ENCODE data around the gene TWF1.
"Not testable (repeated sequence)": the region's sequence is repeated elsewhere in the genome, so short reads cannot be mapped to it uniquely, and the experiment has no call there.

TWF1 gene

GRCh38 chr12:43761500-43761899, 44.6 kb downstream of the TWF1 start:
- TF ChIP-seq, protein P1, sequence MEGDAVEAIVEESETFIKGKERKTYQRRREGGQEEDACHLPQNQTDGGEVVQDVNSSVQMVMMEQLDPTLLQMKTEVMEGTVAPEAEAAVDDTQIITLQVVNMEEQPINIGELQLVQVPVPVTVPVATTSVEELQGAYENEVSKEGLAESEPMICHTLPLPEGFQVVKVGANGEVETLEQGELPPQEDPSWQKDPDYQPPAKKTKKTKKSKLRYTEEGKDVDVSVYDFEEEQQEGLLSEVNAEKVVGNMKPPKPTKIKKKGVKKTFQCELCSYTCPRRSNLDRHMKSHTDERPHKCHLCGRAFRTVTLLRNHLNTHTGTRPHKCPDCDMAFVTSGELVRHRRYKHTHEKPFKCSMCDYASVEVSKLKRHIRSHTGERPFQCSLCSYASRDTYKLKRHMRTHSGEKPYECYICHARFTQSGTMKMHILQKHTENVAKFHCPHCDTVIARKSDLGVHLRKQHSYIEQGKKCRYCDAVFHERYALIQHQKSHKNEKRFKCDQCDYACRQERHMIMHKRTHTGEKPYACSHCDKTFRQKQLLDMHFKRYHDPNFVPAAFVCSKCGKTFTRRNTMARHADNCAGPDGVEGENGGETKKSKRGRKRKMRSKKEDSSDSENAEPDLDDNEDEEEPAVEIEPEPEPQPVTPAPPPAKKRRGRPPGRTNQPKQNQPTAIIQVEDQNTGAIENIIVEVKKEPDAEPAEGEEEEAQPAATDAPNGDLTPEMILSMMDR (IDR thresholded peaks at IDR 0.05; ENCODE audit: extremely low read depth, insufficient read depth, missing control alignments) = no peak
- in situ Hi-C loops (cut with MboI; ENCODE audit: low pct_unique_long_range_greater_than_20kb, low sequenced_read_pairs, unreplicated experiment) = no loop called here

GRCh38 chr12:43760396-43760795, 45.7 kb downstream of the TWF1 start:
- TF ChIP-seq, protein P1 (IDR thresholded peaks at IDR 0.05; ENCODE audit: extremely low read depth, insufficient read depth, missing control alignments) = no peak
- no peak for DNase-seq (ENCODE audit: low spot score)
- in situ Hi-C loops (cut with MboI; ENCODE audit: low pct_unique_long_range_greater_than_20kb, low sequenced_read_pairs, unreplicated experiment) = no loop called here

More at GRCh38 chr12:43761500-43761899, 44.6 kb downstream of the TWF1 start:
- DNase-seq (ENCODE audit: low spot score) = no peak

GRCh38 chr12:43758728-43759563, 47.2 kb downstream of the TWF1 start, which contains the start of the genes IRAK4 and PUS7L:
TSS of gene IRAK4 (plus strand) at chr12:43758951. CDS start at chr12:43768112, 9,161 bp downstream.
TSS of gene PUS7L (minus strand) at chr12:43758790. CDS start at chr12:43755245, 3,545 bp downstream.
- peak; percentile 92 for DNase-seq (ENCODE audit: low spot score)
- TF ChIP-seq, protein P1 (IDR thresholded peaks at IDR 0.05; ENCODE audit: extremely low read depth, insufficient read depth, missing control alignments) = peak; percentile 54
- in situ Hi-C loops (cut with MboI; ENCODE audit: low pct_unique_long_range_greater_than_20kb, low sequenced_read_pairs, unreplicated experiment) = no loop called here

DNA sequence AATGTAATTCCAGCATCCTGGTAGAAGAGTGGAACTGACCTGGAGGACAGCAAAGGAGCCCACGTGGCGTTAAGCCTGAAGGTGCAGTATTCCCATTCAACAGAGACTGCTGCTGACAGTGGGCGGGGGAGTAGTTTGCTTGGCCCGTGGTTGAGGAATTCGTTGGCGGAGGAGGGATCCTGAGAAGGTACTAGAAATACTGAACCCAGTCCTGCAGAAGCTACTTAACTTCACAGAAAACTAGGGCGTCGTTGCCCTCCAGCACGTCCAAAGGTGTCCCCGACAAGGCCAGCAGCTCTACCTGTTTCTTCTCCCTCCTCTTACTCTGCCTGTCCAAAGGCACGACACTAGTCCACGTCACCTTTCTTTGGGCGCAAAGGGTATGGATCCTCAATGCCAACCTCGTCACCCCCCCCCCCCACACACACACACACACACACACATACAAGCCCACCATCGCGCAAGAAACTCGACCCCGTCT, 47.8 kb downstream of the TWF1 start:
- TF ChIP-seq, protein P1 (IDR thresholded peaks at IDR 0.05; ENCODE audit: extremely low read depth, insufficient read depth, missing control alignments) = no peak
- in situ Hi-C loops (cut with MboI; ENCODE audit: low pct_unique_long_range_greater_than_20kb, low sequenced_read_pairs, unreplicated experiment) = no loop called here
- no peak for DNase-seq (ENCODE audit: low spot score)

DNA sequence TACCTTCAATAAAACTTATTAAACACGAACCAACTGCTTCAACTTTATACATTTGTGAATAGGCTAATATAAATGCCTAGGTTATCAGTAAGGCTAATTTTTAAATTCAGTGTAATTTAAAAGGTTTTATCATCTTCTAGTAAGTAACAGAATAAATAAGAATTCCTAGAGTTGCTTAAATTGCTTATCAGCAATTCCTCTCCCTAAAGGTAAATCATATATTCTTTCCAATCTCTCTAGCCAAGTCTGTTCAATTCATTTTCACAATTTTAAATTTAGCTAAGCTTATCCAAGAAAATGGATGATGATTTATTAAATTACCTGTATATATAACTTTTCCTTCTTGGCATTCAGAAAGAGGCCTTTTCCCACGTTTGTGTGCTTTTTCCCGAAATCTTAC, 52.1 kb downstream of the TWF1 start:
- in situ Hi-C loops (cut with MboI; ENCODE audit: low pct_unique_long_range_greater_than_20kb, low sequenced_read_pairs, unreplicated experiment) = no loop called here
- DNase-seq (ENCODE audit: low spot score) = no peak
- TF ChIP-seq, protein P1 (IDR thresholded peaks at IDR 0.05; ENCODE audit: extremely low read depth, insufficient read depth, missing control alignments) = no peak

DNA sequence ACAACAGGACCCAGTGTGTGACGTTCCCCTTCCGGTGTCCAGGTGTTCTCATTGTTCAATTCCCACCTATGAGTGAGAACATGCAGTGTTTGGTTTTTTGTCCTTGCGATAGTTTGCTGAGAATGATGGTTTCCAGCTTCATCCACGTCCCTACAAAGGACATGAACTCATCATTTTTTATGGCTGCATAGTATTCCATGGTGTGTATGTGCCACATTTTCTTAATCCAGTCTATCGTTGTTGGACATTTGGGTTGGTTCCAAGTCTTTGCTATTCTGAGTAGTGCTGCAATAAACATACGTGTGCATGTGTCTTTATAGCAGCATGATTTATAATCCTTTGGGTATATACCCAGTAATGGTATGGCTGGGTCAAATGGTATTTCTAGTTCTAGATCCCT, 54.8 kb downstream of the TWF1 start:
- in situ Hi-C loops (cut with MboI; ENCODE audit: low pct_unique_long_range_greater_than_20kb, low sequenced_read_pairs, unreplicated experiment); DNase-seq (ENCODE audit: low spot score): not testable (repeated sequence)

- DNase-seq (ENCODE audit: low spot score) = no peak
- in situ Hi-C loops (cut with MboI; ENCODE audit: low pct_unique_long_range_greater_than_20kb, low sequenced_read_pairs, unreplicated experiment) = no loop called here
- TF ChIP-seq, protein P1 (IDR thresholded peaks at IDR 0.05; ENCODE audit: extremely low read depth, insufficient read depth, missing control alignments) = no peak
These were observed 55.3 kb downstream of the TWF1 start for GRCh38 chr12:43750814-43751213.

All from GM13977 (cell line).